ENCODE data around the gene KCNK5. TPM values are rescaled to one million over a fixed set of nuclear protein-coding genes. Genes with fewer than 3 reads are reported as not detected.

The KCNK5 gene
- polyA plus RNA-seq (2013, experiment 1 of 4): 11.6 TPM
- polyA plus RNA-seq (2013, experiment 2 of 4): 13.1 TPM
- polyA plus RNA-seq (2013, experiment 3 of 4): 9.0 TPM
- polyA plus RNA-seq (2013, experiment 4 of 4): 8.8 TPM

GRCh38 chr6:39228992-39229767 lies at the start of gene KCNK5:
TSS of gene KCNK5 (minus strand) at chr6:39229475. CDS start at chr6:39229111, 364 bp downstream.
- H3K27me3 ChIP-seq (ENCODE audit: control insufficient read depth, insufficient read depth, low read length, poor library complexity, severe bottlenecking): peaks cover 19% of the 10 kb centered on the region
- H3K27ac ChIP-seq (ENCODE audit: insufficient read depth, low read depth, low read length, poor library complexity, severe bottlenecking): no peak within 1 kb of the TSS
- 2% methylated on average over 73 of the region's 73 CpGs for WGBS, 2 experiments
- H3K4me3 ChIP-seq (ENCODE audit: insufficient read depth, low read depth, low read length): peak within 1 kb of the TSS; percentile 54
- H3K36me3 ChIP-seq (ENCODE audit: control insufficient read depth, insufficient read depth, low read length): no peaks in the 10 kb centered on the region
- H3K9me3 ChIP-seq (ENCODE audit: control insufficient read depth, low read length): no peaks in the 10 kb centered on the region
- peaks cover 25% of the 10 kb centered on the region for H3K4me1 ChIP-seq (ENCODE audit: control insufficient read depth, insufficient read depth, low read length)

- no peaks in the 10 kb centered on the region for H3K36me3 ChIP-seq (ENCODE audit: control insufficient read depth, insufficient read depth, low read length)
- WGBS, 2 experiments: 89 to 98% methylated on average over 3 of the region's 3 CpGs
- no peak overlapping the region for H3K4me3 ChIP-seq (ENCODE audit: insufficient read depth, low read depth, low read length)
- no peaks in the 10 kb centered on the region for H3K27me3 ChIP-seq (ENCODE audit: control insufficient read depth, insufficient read depth, low read length, poor library complexity, severe bottlenecking)
- no peak overlapping the region for H3K27ac ChIP-seq (ENCODE audit: insufficient read depth, low read depth, low read length, poor library complexity, severe bottlenecking)
- no peaks in the 10 kb centered on the region for H3K9me3 ChIP-seq (ENCODE audit: control insufficient read depth, low read length)
- H3K4me1 ChIP-seq (ENCODE audit: control insufficient read depth, insufficient read depth, low read length): no peaks in the 10 kb centered on the region
Measured at GRCh38 chr6:39276379-39276995, 47.2 kb upstream of the KCNK5 start.

GRCh38 chr6:39274903-39275302 lies 45.6 kb upstream of the KCNK5 start:
- WGBS, 2 experiments: 91 to 92% methylated on average over 3 of the region's 3 CpGs
- Histone ChIP-seq H3K27me3 (ENCODE audit: control insufficient read depth, insufficient read depth, low read length, poor library complexity, severe bottlenecking) (no peaks in the 10 kb centered on the region), H3K4me3 (ENCODE audit: insufficient read depth, low read depth, low read length) (no peak overlapping the region)

GRCh38 chr6:39274471-39274870 lies 45.2 kb upstream of the KCNK5 start:
- no peaks in the 10 kb centered on the region for H3K9me3 ChIP-seq (ENCODE audit: control insufficient read depth, low read length)
- no peaks in the 10 kb centered on the region for H3K27me3 ChIP-seq (ENCODE audit: control insufficient read depth, insufficient read depth, low read length, poor library complexity, severe bottlenecking)
- H3K27ac ChIP-seq (ENCODE audit: insufficient read depth, low read depth, low read length, poor library complexity, severe bottlenecking): no peak overlapping the region
- 68 to 71% methylated on average over 4 of the region's 4 CpGs for WGBS, 2 experiments
- no peaks in the 10 kb centered on the region for H3K4me1 ChIP-seq (ENCODE audit: control insufficient read depth, insufficient read depth, low read length)
- no peaks in the 10 kb centered on the region for H3K36me3 ChIP-seq (ENCODE audit: control insufficient read depth, insufficient read depth, low read length)
- H3K4me3 ChIP-seq (ENCODE audit: insufficient read depth, low read depth, low read length): no peak overlapping the region

More at GRCh38 chr6:39274903-39275302, 45.6 kb upstream of the KCNK5 start:
- no peaks in the 10 kb centered on the region for H3K36me3 ChIP-seq (ENCODE audit: control insufficient read depth, insufficient read depth, low read length)
- no peaks in the 10 kb centered on the region for H3K9me3 ChIP-seq (ENCODE audit: control insufficient read depth, low read length)
- H3K27ac ChIP-seq (ENCODE audit: insufficient read depth, low read depth, low read length, poor library complexity, severe bottlenecking): no peak overlapping the region
- no peaks in the 10 kb centered on the region for H3K4me1 ChIP-seq (ENCODE audit: control insufficient read depth, insufficient read depth, low read length)

- no peaks in the 10 kb centered on the region for H3K27me3 ChIP-seq (ENCODE audit: control insufficient read depth, insufficient read depth, low read length, poor library complexity, severe bottlenecking)
- no peak overlapping the region for H3K4me3 ChIP-seq (ENCODE audit: insufficient read depth, low read depth, low read length)
- H3K4me1 ChIP-seq (ENCODE audit: control insufficient read depth, insufficient read depth, low read length): no peaks in the 10 kb centered on the region
- H3K27ac ChIP-seq (ENCODE audit: insufficient read depth, low read depth, low read length, poor library complexity, severe bottlenecking): no peak overlapping the region
- H3K9me3 ChIP-seq (ENCODE audit: control insufficient read depth, low read length): no peaks in the 10 kb centered on the region
- 26 to 33% methylated on average over 6 of the region's 6 CpGs for whole genome bisulfite sequencing, 2 experiments
- H3K36me3 ChIP-seq (ENCODE audit: control insufficient read depth, insufficient read depth, low read length): no peaks in the 10 kb centered on the region
Measured at GRCh38 chr6:39273406-39273821, 44.1 kb upstream of the KCNK5 start.

- Histone ChIP-seq H3K4me1 (ENCODE audit: control insufficient read depth, insufficient read depth, low read length) (no peaks in the 10 kb centered on the region), H3K27ac (ENCODE audit: insufficient read depth, low read depth, low read length, poor library complexity, severe bottlenecking) (no peak overlapping the region), H3K4me3 (ENCODE audit: insufficient read depth, low read depth, low read length) (no peak overlapping the region), H3K9me3 (ENCODE audit: control insufficient read depth, low read length) (no peaks in the 10 kb centered on the region), H3K36me3 (ENCODE audit: control insufficient read depth, insufficient read depth, low read length) (no peaks in the 10 kb centered on the region), H3K27me3 (ENCODE audit: control insufficient read depth, insufficient read depth, low read length, poor library complexity, severe bottlenecking) (no peaks in the 10 kb centered on the region)
- 100% methylated on average over 1 of the region's 1 CpG for WGBS, 2 experiments
Measured at GRCh38 chr6:39269961-39270360, 40.7 kb upstream of the KCNK5 start.

GRCh38 chr6:39268721-39269120 lies 39.4 kb upstream of the KCNK5 start:
- no peak overlapping the region for H3K27ac ChIP-seq (ENCODE audit: insufficient read depth, low read depth, low read length, poor library complexity, severe bottlenecking)
- no peaks in the 10 kb centered on the region for H3K27me3 ChIP-seq (ENCODE audit: control insufficient read depth, insufficient read depth, low read length, poor library complexity, severe bottlenecking)
- no peaks in the 10 kb centered on the region for H3K4me1 ChIP-seq (ENCODE audit: control insufficient read depth, insufficient read depth, low read length)
- H3K9me3 ChIP-seq (ENCODE audit: control insufficient read depth, low read length): no peaks in the 10 kb centered on the region
- no peaks in the 10 kb centered on the region for H3K36me3 ChIP-seq (ENCODE audit: control insufficient read depth, insufficient read depth, low read length)
- H3K4me3 ChIP-seq (ENCODE audit: insufficient read depth, low read depth, low read length): no peak overlapping the region
- 34 to 38% methylated on average over 3 of the region's 3 CpGs for WGBS, 2 experiments

- no peak overlapping the region for H3K27ac ChIP-seq (ENCODE audit: insufficient read depth, low read depth, low read length, poor library complexity, severe bottlenecking)
Measured at GRCh38 chr6:39268171-39268570, 38.9 kb upstream of the KCNK5 start.

GRCh38 chr6:39266782-39267355 lies 37.6 kb upstream of the KCNK5 start:
- H3K36me3 ChIP-seq (ENCODE audit: control insufficient read depth, insufficient read depth, low read length): no peaks in the 10 kb centered on the region

More at GRCh38 chr6:39268171-39268570, 38.9 kb upstream of the KCNK5 start:
- Histone ChIP-seq H3K36me3 (ENCODE audit: control insufficient read depth, insufficient read depth, low read length) (no peaks in the 10 kb centered on the region), H3K9me3 (ENCODE audit: control insufficient read depth, low read length) (no peaks in the 10 kb centered on the region), H3K4me1 (ENCODE audit: control insufficient read depth, insufficient read depth, low read length) (no peaks in the 10 kb centered on the region), H3K27me3 (ENCODE audit: control insufficient read depth, insufficient read depth, low read length, poor library complexity, severe bottlenecking) (no peaks in the 10 kb centered on the region), H3K4me3 (ENCODE audit: insufficient read depth, low read depth, low read length) (no peak overlapping the region)
- 86 to 97% methylated on average over 5 to 7 of the region's 7 CpGs for WGBS, 2 experiments

GRCh38 chr6:39266375-39266774 lies 37.1 kb upstream of the KCNK5 start:
- no peaks in the 10 kb centered on the region for H3K27me3 ChIP-seq (ENCODE audit: control insufficient read depth, insufficient read depth, low read length, poor library complexity, severe bottlenecking)
- no peaks in the 10 kb centered on the region for H3K9me3 ChIP-seq (ENCODE audit: control insufficient read depth, low read length)
- 82 to 93% methylated on average over 1 to 2 of the region's 2 CpGs for WGBS, 2 experiments
- H3K36me3 ChIP-seq (ENCODE audit: control insufficient read depth, insufficient read depth, low read length): no peaks in the 10 kb centered on the region
- H3K4me3 ChIP-seq (ENCODE audit: insufficient read depth, low read depth, low read length): no peak overlapping the region
- H3K27ac ChIP-seq (ENCODE audit: insufficient read depth, low read depth, low read length, poor library complexity, severe bottlenecking): no peak overlapping the region
- H3K4me1 ChIP-seq (ENCODE audit: control insufficient read depth, insufficient read depth, low read length): no peaks in the 10 kb centered on the region

More at GRCh38 chr6:39266782-39267355, 37.6 kb upstream of the KCNK5 start:
- no peaks in the 10 kb centered on the region for H3K9me3 ChIP-seq (ENCODE audit: control insufficient read depth, low read length)
- H3K27ac ChIP-seq (ENCODE audit: insufficient read depth, low read depth, low read length, poor library complexity, severe bottlenecking): no peak overlapping the region
- H3K4me3 ChIP-seq (ENCODE audit: insufficient read depth, low read depth, low read length): no peak overlapping the region
- WGBS, 2 experiments: 87 to 92% methylated on average over 5 of the region's 5 CpGs
- H3K4me1 ChIP-seq (ENCODE audit: control insufficient read depth, insufficient read depth, low read length): no peaks in the 10 kb centered on the region
- H3K27me3 ChIP-seq (ENCODE audit: control insufficient read depth, insufficient read depth, low read length, poor library complexity, severe bottlenecking): no peaks in the 10 kb centered on the region

All from ectodermal cell (in vitro differentiated cells).